Liver (tissue), 9 donors: ENCODE results near the gene HSF2BP. TPM values are rescaled to one million over a fixed set of nuclear protein-coding genes. Genes with fewer than 3 reads are reported as not detected.
"Not testable (repeated sequence)": the region's sequence is repeated elsewhere in the genome, so short reads cannot be mapped to it uniquely, and the experiment has no call there.

ENCODE experiments used
- DNase-seq: peaks from one replicate; pipeline ENCODE4 v3.0.0-alpha.2; 2017; ENCODE audit warnings: low spot score
- H3K27ac ChIP-seq, 2 donors: one replicate each; pipeline ENCODE4 v1.7.0; 2013; ENCODE audit warnings: inconsistent platforms in 2 of 2, low read length in 2 of 2, control low read depth in 1 of 2, low read depth in 1 of 2, mild to moderate bottlenecking in 1 of 2
- H3K27me3 ChIP-seq, 4 donors: one replicate each; pipeline versions ENCODE4 v1.6.1 to v1.7.0; 2013; ENCODE audit warnings: low read length in 3 of 4, inconsistent platforms in 1 of 4, mild to moderate bottlenecking in 1 of 4, moderate library complexity in 1 of 4; ENCODE audit not compliant: control insufficient read depth in 4 of 4, insufficient read depth in 4 of 4
- H3K36me3 ChIP-seq, 4 donors: one replicate each; pipeline versions ENCODE4 v1.6.1 to v1.7.0; 2013; ENCODE audit warnings: low read length in 3 of 4, mild to moderate bottlenecking in 3 of 4, low read depth in 1 of 4, moderate library complexity in 1 of 4; ENCODE audit not compliant: control insufficient read depth in 4 of 4, insufficient read depth in 3 of 4
- H3K4me1 ChIP-seq, 4 donors: one replicate each; pipeline versions ENCODE4 v1.6.1 to v1.7.0; 2013; ENCODE audit warnings: low read length in 3 of 4, mild to moderate bottlenecking in 3 of 4, moderate library complexity in 1 of 4; ENCODE audit not compliant: control insufficient read depth in 4 of 4, insufficient read depth in 4 of 4
- H3K4me3 ChIP-seq, 3 donors: one replicate each; pipeline versions ENCODE4 v1.6.1 to v1.7.0; 2013; ENCODE audit warnings: low read length in 3 of 3, control low read depth in 1 of 3, low read depth in 1 of 3, mild to moderate bottlenecking in 1 of 3
- H3K9ac ChIP-seq, 2 donors: one replicate each; pipeline ENCODE4 v1.7.0; 2013; ENCODE audit warnings: low read length in 2 of 2, mild to moderate bottlenecking in 2 of 2, moderate library complexity in 2 of 2, control low read depth in 1 of 2, low read depth in 1 of 2
- H3K9me3 ChIP-seq, 4 donors: one replicate each; pipeline versions ENCODE4 v1.6.1 to v1.7.0; 2013; ENCODE audit warnings: low read length in 3 of 4; ENCODE audit not compliant: control insufficient read depth in 4 of 4
- EGR1 ChIP-seq, 2 donors: IDR thresholded peaks; 2 replicates each; pipeline ENCODE4 v1.6.1; 2016 to 2018; ENCODE audit warnings: antibody characterized with exemption in 2 of 2, low read depth in 2 of 2
- FOXA1 ChIP-seq: IDR thresholded peaks from 2 replicates; pipeline ENCODE4 v1.6.1; 2016; ENCODE audit warnings: antibody characterized with exemption
- FOXA2 ChIP-seq: IDR thresholded peaks from 2 replicates; pipeline ENCODE4 v1.6.1; 2016; ENCODE audit warnings: antibody characterized with exemption
- GABPA ChIP-seq, 2 donors: IDR thresholded peaks in 1 of 2; conservative IDR thresholded peaks in 1 of 2; 2 replicates each; pipeline ENCODE4 v1.6.1; 2016; ENCODE audit warnings: antibody characterized with exemption in 2 of 2, mild to moderate bottlenecking in 1 of 2, moderate library complexity in 1 of 2
- HNF4A ChIP-seq, 2 donors: conservative IDR thresholded peaks; 2 replicates each; pipeline ENCODE4 v1.6.1; 2016; ENCODE audit warnings: antibody characterized with exemption in 2 of 2, mild to moderate bottlenecking in 2 of 2
- HNF4G ChIP-seq: IDR thresholded peaks from 2 replicates; pipeline ENCODE4 v1.6.1; 2016; ENCODE audit warnings: antibody characterized with exemption
- MAX ChIP-seq: IDR thresholded peaks from 2 replicates; pipeline ENCODE4 v1.6.1; 2016; ENCODE audit warnings: antibody characterized with exemption
- NR2F2 ChIP-seq: IDR thresholded peaks from 2 replicates; pipeline ENCODE4 v1.6.1; 2016; ENCODE audit warnings: antibody characterized with exemption
- REST ChIP-seq: IDR thresholded peaks from 2 replicates; pipeline ENCODE4 v1.6.1; 2016; ENCODE audit warnings: antibody characterized with exemption, mild to moderate bottlenecking
- RXRA ChIP-seq, 2 donors: IDR thresholded peaks; 2 replicates each; pipeline ENCODE4 v1.6.1; 2017 to 2018; ENCODE audit warnings: antibody characterized with exemption in 2 of 2, mild to moderate bottlenecking in 1 of 2
- SP1 ChIP-seq: IDR thresholded peaks from 2 replicates; pipeline ENCODE4 v1.6.1; 2018; ENCODE audit warnings: antibody characterized with exemption, mild to moderate bottlenecking
- YY1 ChIP-seq: IDR thresholded peaks from 2 replicates; pipeline ENCODE4 v1.6.1; 2016; ENCODE audit warnings: antibody characterized with exemption, mild to moderate bottlenecking
- ZBTB33 ChIP-seq: IDR thresholded peaks from 2 replicates; pipeline ENCODE4 v1.6.1; 2016; ENCODE audit warnings: antibody characterized with exemption
- WGBS: extraction: QIAGEN DNeasy Blood & Tissue Kit; methylation state at CpG from one replicate; pipeline ENCODE4 v1.1.7; 2013; 5-methylcytosine and 5-hydroxymethylcytosine counted together
- polyA plus RNA-seq, 2 donors: library from polyadenylated mRNA; stranded (reverse) in 1 of 2; unstranded in 1 of 2; fragments of 200-250 nt in 1 of 2; fragments of >200 nt in 1 of 2; fragmentation: Nextera tagmentation in 1 of 2; extraction: Ambion mirVana in 1 of 2; gene quantifications; one replicate each; pipeline versions ENCODE4 v1.2.1 to v1.2.3, GENCODE V29; 2013 to 2015
- total RNA-seq, 2 donors: library from RNA; depleted of rRNA; stranded (reverse); fragments of >200 nt; gene quantifications; one replicate each; pipeline ENCODE4 v1.2.3, GENCODE V29; 2014
- donor health status: healthy.
- donor health status: healthy.
- donor health status: healthy.
- donor health status: healthy.
- donor health status: healthy.

The HSF2BP gene
- total and polyA plus RNA-seq, 4 donors = 0.14 to 0.33 (median 0.16) TPM; not detected in 1

GRCh38 chr21:43652616-43653015 is 6.7 kb downstream of the HSF2BP start:
- Histone ChIP-seq H3K9ac (no peak overlapping the region), H3K4me3 (no peak overlapping the region), H3K27me3 (no peaks in the 10 kb centered on the region), H3K36me3 (no peaks in the 10 kb centered on the region), H3K4me1 (peaks cover 0 to 11% (median 7%) of the 10 kb centered on the region in 4 donors), H3K9me3 (no peaks in the 10 kb centered on the region), H3K27ac (no peak overlapping the region)
- 80% methylated on average over 6 of the region's 6 CpGs for WGBS
- no peak for DNase-seq
- TF ChIP-seq HNF4G (no peak), ZBTB33 (no peak), GABPA (IDR thresholded peaks at IDR 0.05 in 1 of 2, conservative IDR thresholded peaks at IDR 0.05 in 1 of 2) (no peak), EGR1 (IDR thresholded peaks at IDR 0.05; ENCODE audit: low read depth in 2 of 2) (no peak), YY1 (no peak), SP1 (no peak), FOXA1 (no peak), MAX (no peak), FOXA2 (no peak), NR2F2 (no peak), HNF4A (conservative IDR thresholded peaks at IDR 0.05) (no peak), RXRA (IDR thresholded peaks at IDR 0.05) (no peak), REST (no peak)

- 96% methylated on average over 6 of the region's 6 CpGs for WGBS
- H3K27me3 ChIP-seq = not testable (repeated sequence)
Measured at GRCh38 chr21:43651926-43652325, 7.4 kb downstream of the HSF2BP start.

GRCh38 chr21:43648171-43648570 is 11.1 kb downstream of the HSF2BP start:
- Histone ChIP-seq H3K9ac (no peak overlapping the region), H3K27me3 (no peaks in the 10 kb centered on the region), H3K27ac (no peak overlapping the region), H3K9me3 (no peaks in the 10 kb centered on the region), H3K36me3 (no peaks in the 10 kb centered on the region), H3K4me3 (no peak overlapping the region), H3K4me1 (peaks cover 0 to 4% (median 0%) of the 10 kb centered on the region in 4 donors)
- WGBS = 86% methylated on average over 9 of the region's 9 CpGs
- TF ChIP-seq SP1 (no peak), REST (no peak), RXRA (IDR thresholded peaks at IDR 0.05) (no peak)
- no peak for DNase-seq

More at GRCh38 chr21:43651926-43652325, 7.4 kb downstream of the HSF2BP start:
- H3K36me3 ChIP-seq, DNase-seq, H3K27ac ChIP-seq, H3K9ac ChIP-seq, H3K9me3 ChIP-seq, H3K4me3 ChIP-seq: not testable (repeated sequence)
- peaks cover 0 to 11% (median 7%) of the 10 kb centered on the region in 4 donors for H3K4me1 ChIP-seq
